HFFc6 (cell line): ENCODE data around the gene TPCN1. TPM values are rescaled to one million over a fixed set of nuclear protein-coding genes. Genes with fewer than 3 reads are reported as not detected.

ENCODE experiments used
- DNase-seq: peaks from one replicate; pipeline ENCODE4 v3.0.0-alpha.2; 2018
- H3K27ac Mint-ChIP-seq: 2 replicates; pipeline ENCODE4 v1.8.0; 2020; ENCODE audit warnings: mild to moderate bottlenecking, mixed read lengths
- H3K27me3 Mint-ChIP-seq: 2 replicates; pipeline ENCODE4 v1.8.0; 2021; ENCODE audit warnings: mild to moderate bottlenecking, moderate library complexity, mixed read lengths; ENCODE audit not compliant: insufficient read depth
- H3K36me3 Mint-ChIP-seq: 2 replicates; pipeline ENCODE4 v1.8.0; 2021; ENCODE audit warnings: low read depth, mixed read lengths
- H3K4me1 Mint-ChIP-seq: 2 replicates; pipeline ENCODE4 v1.8.0; 2020; ENCODE audit warnings: low read depth, mixed read lengths
- H3K4me3 Mint-ChIP-seq: 2 replicates; pipeline ENCODE4 v1.8.0; 2020; ENCODE audit warnings: mild to moderate bottlenecking, moderate library complexity, mixed read lengths
- H3K9me3 Mint-ChIP-seq: 2 replicates; pipeline ENCODE4 v1.8.0; 2020; ENCODE audit warnings: mild to moderate bottlenecking, mixed read lengths
- CTCF ChIP-seq: fragments of 200-600 bp; sonication (generic); IDR thresholded peaks from 2 replicates; pipeline ENCODE4 v1.5.0; 2021; ENCODE audit warnings: antibody characterized with exemption, mild to moderate bottlenecking
- total RNA-seq, 6 experiments: library from RNA; stranded (reverse); fragmentation: NEBNext Ultra II Directional; extraction: Animal tissue kit (Norgen Biotek cat#: 25700); gene quantifications; 2 replicates in 1 of 6; 3 replicates in 5 of 6; pipeline ENCODE4 v1.2.3, GENCODE V29; 2021

Gene TPCN1
- total RNA-seq, 6 experiments from 2014 or later: 19.0 to 33.3 (median 20.6) TPM

GRCh38 chr12:113221997-113222729 is 899 bp downstream of the TPCN1 start:
- peaks cover 36% of the 10 kb centered on the region for H3K4me1 Mint-ChIP-seq
- TF ChIP-seq CTCF: no peak
- no peak for DNase-seq
- H3K27me3 Mint-ChIP-seq: peaks cover 7% of the 10 kb centered on the region; the same call in 1 of the 2 replicates
- H3K27ac Mint-ChIP-seq: peak overlapping the region; percentile 89
- H3K4me3 Mint-ChIP-seq: peak overlapping the region; percentile 92
- no peaks in the 10 kb centered on the region for H3K36me3 Mint-ChIP-seq
- no peaks in the 10 kb centered on the region for H3K9me3 Mint-ChIP-seq

- peak; percentile 81 for DNase-seq
- TF ChIP-seq CTCF: no peak
- Mint-ChIP-seq H3K27ac (peak overlapping the region; percentile 89), H3K27me3 (peaks cover 7% of the 10 kb centered on the region; the same call in 1 of the 2 replicates), H3K9me3 (no peaks in the 10 kb centered on the region), H3K4me3 (peak overlapping the region; percentile 92), H3K36me3 (no peaks in the 10 kb centered on the region), H3K4me1 (peaks cover 28% of the 10 kb centered on the region)
Observed at GRCh38 chr12:113222730-113223531, 1.7 kb downstream of the TPCN1 start.

- H3K4me3 Mint-ChIP-seq: no peak overlapping the region
- H3K27ac Mint-ChIP-seq: no peak overlapping the region
- H3K4me1 Mint-ChIP-seq: peaks cover 28% of the 10 kb centered on the region
- TF ChIP-seq CTCF: no peak
- H3K36me3 Mint-ChIP-seq: peaks cover 2% of the 10 kb centered on the region; the same call in 1 of the 2 replicates
- DNase-seq: no peak
- H3K27me3 Mint-ChIP-seq: peaks cover 7% of the 10 kb centered on the region; the same call in 1 of the 2 replicates
- H3K9me3 Mint-ChIP-seq: no peaks in the 10 kb centered on the region
Observed at GRCh38 chr12:113224955-113225354, 3.7 kb downstream of the TPCN1 start.

GRCh38 chr12:113226696-113227568 is 5.7 kb downstream of the TPCN1 start:
- H3K9me3 Mint-ChIP-seq: no peaks in the 10 kb centered on the region
- DNase-seq: no peak
- H3K27ac Mint-ChIP-seq: no peak overlapping the region; the same call in 1 of the 2 replicates
- H3K36me3 Mint-ChIP-seq: peaks cover 19% of the 10 kb centered on the region
- H3K4me1 Mint-ChIP-seq: peaks cover 37% of the 10 kb centered on the region
- H3K4me3 Mint-ChIP-seq: no peak overlapping the region
- H3K27me3 Mint-ChIP-seq: peaks cover 5% of the 10 kb centered on the region
- no peak for TF ChIP-seq CTCF

GRCh38 chr12:113227686-113228391 is 6.6 kb downstream of the TPCN1 start:
- Mint-ChIP-seq H3K27ac (no peak overlapping the region), H3K4me1 (peaks cover 29% of the 10 kb centered on the region), H3K9me3 (no peaks in the 10 kb centered on the region), H3K4me3 (no peak overlapping the region), H3K36me3 (peaks cover 19% of the 10 kb centered on the region), H3K27me3 (peaks cover 3% of the 10 kb centered on the region)
- TF ChIP-seq CTCF: no peak
- no peak for DNase-seq
